ENCODE results near the gene USP25.

GRCh38 chr21:15839601-15840000, 109.8 kb downstream of the USP25 start:
- TF ChIP-seq CTCF (IDR thresholded peaks at IDR 0.05) (no peak), POLR2A (IDR thresholded peaks at IDR 0.05) (no peak)

Measured in testis (tissue), 2 donors.